Liver (tissue), 9 donors: Measurements from ENCODE around the gene DGKD. TPM values are rescaled to one million over a fixed set of nuclear protein-coding genes. Genes with fewer than 3 reads are reported as not detected.

Source experiments
- DNase-seq: peaks from one replicate; pipeline ENCODE4 v3.0.0-alpha.2; 2017; ENCODE audit warnings: low spot score
- H3K27ac ChIP-seq, 2 donors: one replicate each; pipeline ENCODE4 v1.7.0; 2013; ENCODE audit warnings: inconsistent platforms in 2 of 2, low read length in 2 of 2, control low read depth in 1 of 2, low read depth in 1 of 2, mild to moderate bottlenecking in 1 of 2
- H3K27me3 ChIP-seq, 4 donors: one replicate each; pipeline versions ENCODE4 v1.6.1 to v1.7.0; 2013; ENCODE audit warnings: low read length in 3 of 4, inconsistent platforms in 1 of 4, mild to moderate bottlenecking in 1 of 4, moderate library complexity in 1 of 4; ENCODE audit not compliant: control insufficient read depth in 4 of 4, insufficient read depth in 4 of 4
- H3K36me3 ChIP-seq, 4 donors: one replicate each; pipeline versions ENCODE4 v1.6.1 to v1.7.0; 2013; ENCODE audit warnings: low read length in 3 of 4, mild to moderate bottlenecking in 3 of 4, low read depth in 1 of 4, moderate library complexity in 1 of 4; ENCODE audit not compliant: control insufficient read depth in 4 of 4, insufficient read depth in 3 of 4
- H3K4me1 ChIP-seq, 4 donors: one replicate each; pipeline versions ENCODE4 v1.6.1 to v1.7.0; 2013; ENCODE audit warnings: low read length in 3 of 4, mild to moderate bottlenecking in 3 of 4, moderate library complexity in 1 of 4; ENCODE audit not compliant: control insufficient read depth in 4 of 4, insufficient read depth in 4 of 4
- H3K4me3 ChIP-seq, 3 donors: one replicate each; pipeline versions ENCODE4 v1.6.1 to v1.7.0; 2013; ENCODE audit warnings: low read length in 3 of 3, control low read depth in 1 of 3, low read depth in 1 of 3, mild to moderate bottlenecking in 1 of 3
- H3K9ac ChIP-seq, 2 donors: one replicate each; pipeline ENCODE4 v1.7.0; 2013; ENCODE audit warnings: low read length in 2 of 2, mild to moderate bottlenecking in 2 of 2, moderate library complexity in 2 of 2, control low read depth in 1 of 2, low read depth in 1 of 2
- H3K9me3 ChIP-seq, 4 donors: one replicate each; pipeline versions ENCODE4 v1.6.1 to v1.7.0; 2013; ENCODE audit warnings: low read length in 3 of 4; ENCODE audit not compliant: control insufficient read depth in 4 of 4
- EGR1 ChIP-seq, 2 donors: IDR thresholded peaks; 2 replicates each; pipeline ENCODE4 v1.6.1; 2016 to 2018; ENCODE audit warnings: antibody characterized with exemption in 2 of 2, low read depth in 2 of 2
- FOXA1 ChIP-seq: IDR thresholded peaks from 2 replicates; pipeline ENCODE4 v1.6.1; 2016; ENCODE audit warnings: antibody characterized with exemption
- FOXA2 ChIP-seq: IDR thresholded peaks from 2 replicates; pipeline ENCODE4 v1.6.1; 2016; ENCODE audit warnings: antibody characterized with exemption
- GABPA ChIP-seq, 2 donors: IDR thresholded peaks in 1 of 2; conservative IDR thresholded peaks in 1 of 2; 2 replicates each; pipeline ENCODE4 v1.6.1; 2016; ENCODE audit warnings: antibody characterized with exemption in 2 of 2, mild to moderate bottlenecking in 1 of 2, moderate library complexity in 1 of 2
- HNF4A ChIP-seq, 2 donors: conservative IDR thresholded peaks; 2 replicates each; pipeline ENCODE4 v1.6.1; 2016; ENCODE audit warnings: antibody characterized with exemption in 2 of 2, mild to moderate bottlenecking in 2 of 2
- HNF4G ChIP-seq: IDR thresholded peaks from 2 replicates; pipeline ENCODE4 v1.6.1; 2016; ENCODE audit warnings: antibody characterized with exemption
- JUND ChIP-seq, 2 donors: IDR thresholded peaks; 2 replicates each; pipeline ENCODE4 v1.6.1; 2016; ENCODE audit warnings: antibody characterized with exemption in 2 of 2
- NR2F2 ChIP-seq: IDR thresholded peaks from 2 replicates; pipeline ENCODE4 v1.6.1; 2016; ENCODE audit warnings: antibody characterized with exemption
- RAD21 ChIP-seq, 2 donors: IDR thresholded peaks; 2 replicates each; pipeline ENCODE4 v1.6.1; 2016; ENCODE audit warnings: antibody characterized with exemption in 2 of 2, mild to moderate bottlenecking in 2 of 2
- RXRA ChIP-seq, 2 donors: IDR thresholded peaks; 2 replicates each; pipeline ENCODE4 v1.6.1; 2017 to 2018; ENCODE audit warnings: antibody characterized with exemption in 2 of 2, mild to moderate bottlenecking in 1 of 2
- SP1 ChIP-seq: IDR thresholded peaks from 2 replicates; pipeline ENCODE4 v1.6.1; 2018; ENCODE audit warnings: antibody characterized with exemption, mild to moderate bottlenecking
- TAF1 ChIP-seq: conservative IDR thresholded peaks from 2 replicates; pipeline ENCODE4 v1.6.1; 2016; ENCODE audit warnings: antibody characterized with exemption, mild to moderate bottlenecking
- YY1 ChIP-seq: IDR thresholded peaks from 2 replicates; pipeline ENCODE4 v1.6.1; 2016; ENCODE audit warnings: antibody characterized with exemption, mild to moderate bottlenecking
- WGBS: extraction: QIAGEN DNeasy Blood & Tissue Kit; methylation state at CpG from one replicate; pipeline ENCODE4 v1.1.7; 2013; 5-methylcytosine and 5-hydroxymethylcytosine counted together
- polyA plus RNA-seq, 2 donors: library from polyadenylated mRNA; stranded (reverse) in 1 of 2; unstranded in 1 of 2; fragments of 200-250 nt in 1 of 2; fragments of >200 nt in 1 of 2; fragmentation: Nextera tagmentation in 1 of 2; extraction: Ambion mirVana in 1 of 2; gene quantifications; one replicate each; pipeline versions ENCODE4 v1.2.1 to v1.2.3, GENCODE V29; 2013 to 2015
- total RNA-seq, 2 donors: library from RNA; depleted of rRNA; stranded (reverse); fragments of >200 nt; gene quantifications; one replicate each; pipeline ENCODE4 v1.2.3, GENCODE V29; 2014
- TF ChIP-seq, protein P1 (sequence below): IDR thresholded peaks from 2 replicates; pipeline ENCODE4 v1.6.1; 2016; ENCODE audit warnings: antibody characterized with exemption, mild to moderate bottlenecking
- TF ChIP-seq, protein P2 (sequence below): IDR thresholded peaks from 2 replicates; pipeline ENCODE4 v1.6.1; 2016; ENCODE audit warnings: antibody characterized with exemption
- TF ChIP-seq, protein P3 (sequence below): IDR thresholded peaks from 2 replicates; pipeline ENCODE4 v1.6.1; 2016; ENCODE audit warnings: antibody characterized with exemption
- TF ChIP-seq, protein P4 (sequence below): IDR thresholded peaks from 2 replicates; pipeline ENCODE4 v1.6.1; 2016; ENCODE audit warnings: antibody characterized with exemption
- TF ChIP-seq, protein P5 (sequence below): fragments of 150-350 bp; IDR thresholded peaks from 2 replicates; pipeline ENCODE4 v1.5.1; 2017; ENCODE audit warnings: improper control_type of control experiment, low read depth, low read length; ENCODE audit not compliant: missing input control
- donor health status: healthy.
- donor health status: healthy.
- donor health status: healthy.
- donor health status: healthy.
- donor health status: healthy.

DGKD gene
- total and polyA plus RNA-seq, 4 donors: 4.8 to 16.4 (median 8.2) TPM

DNA sequence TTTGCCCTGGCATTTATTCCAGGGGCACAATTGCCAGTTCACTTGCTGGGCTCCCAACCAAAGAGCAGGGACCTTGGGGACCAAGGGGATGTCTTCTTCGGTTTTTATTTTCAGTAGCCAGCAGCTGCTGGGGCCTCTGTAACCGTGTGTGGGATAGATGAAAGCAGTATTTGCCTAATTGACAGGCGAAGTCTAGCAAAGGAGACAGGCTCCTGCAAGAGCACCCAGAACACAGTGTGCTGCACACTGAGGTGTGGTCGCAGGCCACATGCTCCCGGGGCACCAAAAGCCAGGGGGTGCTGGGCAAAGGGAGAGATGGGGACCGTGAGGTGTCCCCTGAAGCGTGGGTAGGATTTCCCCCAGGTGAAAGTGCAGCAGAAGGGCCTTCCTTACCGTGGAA lies 41.4 kb upstream of the DGKD start:
- Histone ChIP-seq H3K4me3 (no peak overlapping the region), H3K27ac (no peak overlapping the region), H3K36me3 (no peaks in the 10 kb centered on the region), H3K9ac (no peak overlapping the region), H3K4me1 (no peaks in the 10 kb centered on the region), H3K9me3 (no peaks in the 10 kb centered on the region), H3K27me3 (no peaks in the 10 kb centered on the region)
- no peak for DNase-seq
- TF ChIP-seq FOXA1: no peak
- TF ChIP-seq EGR1 (IDR thresholded peaks at IDR 0.05; ENCODE audit: low read depth in 2 of 2): no peak
- TF ChIP-seq SP1: no peak
- no peak for TF ChIP-seq YY1
- TF ChIP-seq, protein P1, sequence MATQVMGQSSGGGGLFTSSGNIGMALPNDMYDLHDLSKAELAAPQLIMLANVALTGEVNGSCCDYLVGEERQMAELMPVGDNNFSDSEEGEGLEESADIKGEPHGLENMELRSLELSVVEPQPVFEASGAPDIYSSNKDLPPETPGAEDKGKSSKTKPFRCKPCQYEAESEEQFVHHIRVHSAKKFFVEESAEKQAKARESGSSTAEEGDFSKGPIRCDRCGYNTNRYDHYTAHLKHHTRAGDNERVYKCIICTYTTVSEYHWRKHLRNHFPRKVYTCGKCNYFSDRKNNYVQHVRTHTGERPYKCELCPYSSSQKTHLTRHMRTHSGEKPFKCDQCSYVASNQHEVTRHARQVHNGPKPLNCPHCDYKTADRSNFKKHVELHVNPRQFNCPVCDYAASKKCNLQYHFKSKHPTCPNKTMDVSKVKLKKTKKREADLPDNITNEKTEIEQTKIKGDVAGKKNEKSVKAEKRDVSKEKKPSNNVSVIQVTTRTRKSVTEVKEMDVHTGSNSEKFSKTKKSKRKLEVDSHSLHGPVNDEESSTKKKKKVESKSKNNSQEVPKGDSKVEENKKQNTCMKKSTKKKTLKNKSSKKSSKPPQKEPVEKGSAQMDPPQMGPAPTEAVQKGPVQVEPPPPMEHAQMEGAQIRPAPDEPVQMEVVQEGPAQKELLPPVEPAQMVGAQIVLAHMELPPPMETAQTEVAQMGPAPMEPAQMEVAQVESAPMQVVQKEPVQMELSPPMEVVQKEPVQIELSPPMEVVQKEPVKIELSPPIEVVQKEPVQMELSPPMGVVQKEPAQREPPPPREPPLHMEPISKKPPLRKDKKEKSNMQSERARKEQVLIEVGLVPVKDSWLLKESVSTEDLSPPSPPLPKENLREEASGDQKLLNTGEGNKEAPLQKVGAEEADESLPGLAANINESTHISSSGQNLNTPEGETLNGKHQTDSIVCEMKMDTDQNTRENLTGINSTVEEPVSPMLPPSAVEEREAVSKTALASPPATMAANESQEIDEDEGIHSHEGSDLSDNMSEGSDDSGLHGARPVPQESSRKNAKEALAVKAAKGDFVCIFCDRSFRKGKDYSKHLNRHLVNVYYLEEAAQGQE: no peak
- TF ChIP-seq, protein P2, sequence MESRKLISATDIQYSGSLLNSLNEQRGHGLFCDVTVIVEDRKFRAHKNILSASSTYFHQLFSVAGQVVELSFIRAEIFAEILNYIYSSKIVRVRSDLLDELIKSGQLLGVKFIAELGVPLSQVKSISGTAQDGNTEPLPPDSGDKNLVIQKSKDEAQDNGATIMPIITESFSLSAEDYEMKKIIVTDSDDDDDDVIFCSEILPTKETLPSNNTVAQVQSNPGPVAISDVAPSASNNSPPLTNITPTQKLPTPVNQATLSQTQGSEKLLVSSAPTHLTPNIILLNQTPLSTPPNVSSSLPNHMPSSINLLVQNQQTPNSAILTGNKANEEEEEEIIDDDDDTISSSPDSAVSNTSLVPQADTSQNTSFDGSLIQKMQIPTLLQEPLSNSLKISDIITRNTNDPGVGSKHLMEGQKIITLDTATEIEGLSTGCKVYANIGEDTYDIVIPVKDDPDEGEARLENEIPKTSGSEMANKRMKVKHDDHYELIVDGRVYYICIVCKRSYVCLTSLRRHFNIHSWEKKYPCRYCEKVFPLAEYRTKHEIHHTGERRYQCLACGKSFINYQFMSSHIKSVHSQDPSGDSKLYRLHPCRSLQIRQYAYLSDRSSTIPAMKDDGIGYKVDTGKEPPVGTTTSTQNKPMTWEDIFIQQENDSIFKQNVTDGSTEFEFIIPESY: no peak
- no peak for TF ChIP-seq NR2F2
- TF ChIP-seq, protein P3, sequence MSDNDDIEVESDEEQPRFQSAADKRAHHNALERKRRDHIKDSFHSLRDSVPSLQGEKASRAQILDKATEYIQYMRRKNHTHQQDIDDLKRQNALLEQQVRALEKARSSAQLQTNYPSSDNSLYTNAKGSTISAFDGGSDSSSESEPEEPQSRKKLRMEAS: no peak
- TF ChIP-seq RXRA (IDR thresholded peaks at IDR 0.05): no peak
- no peak for TF ChIP-seq FOXA2
- TF ChIP-seq HNF4G: no peak
- TF ChIP-seq JUND (IDR thresholded peaks at IDR 0.05): no peak
- no peak for TF ChIP-seq RAD21 (IDR thresholded peaks at IDR 0.05)
- no peak for TF ChIP-seq TAF1
- TF ChIP-seq GABPA (IDR thresholded peaks at IDR 0.05 in 1 of 2, conservative IDR thresholded peaks at IDR 0.05 in 1 of 2): no peak
- TF ChIP-seq, protein P4, sequence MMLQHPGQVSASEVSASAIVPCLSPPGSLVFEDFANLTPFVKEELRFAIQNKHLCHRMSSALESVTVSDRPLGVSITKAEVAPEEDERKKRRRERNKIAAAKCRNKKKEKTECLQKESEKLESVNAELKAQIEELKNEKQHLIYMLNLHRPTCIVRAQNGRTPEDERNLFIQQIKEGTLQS: no peak
- WGBS: 88% methylated on average over 8 of the region's 8 CpGs

DNA sequence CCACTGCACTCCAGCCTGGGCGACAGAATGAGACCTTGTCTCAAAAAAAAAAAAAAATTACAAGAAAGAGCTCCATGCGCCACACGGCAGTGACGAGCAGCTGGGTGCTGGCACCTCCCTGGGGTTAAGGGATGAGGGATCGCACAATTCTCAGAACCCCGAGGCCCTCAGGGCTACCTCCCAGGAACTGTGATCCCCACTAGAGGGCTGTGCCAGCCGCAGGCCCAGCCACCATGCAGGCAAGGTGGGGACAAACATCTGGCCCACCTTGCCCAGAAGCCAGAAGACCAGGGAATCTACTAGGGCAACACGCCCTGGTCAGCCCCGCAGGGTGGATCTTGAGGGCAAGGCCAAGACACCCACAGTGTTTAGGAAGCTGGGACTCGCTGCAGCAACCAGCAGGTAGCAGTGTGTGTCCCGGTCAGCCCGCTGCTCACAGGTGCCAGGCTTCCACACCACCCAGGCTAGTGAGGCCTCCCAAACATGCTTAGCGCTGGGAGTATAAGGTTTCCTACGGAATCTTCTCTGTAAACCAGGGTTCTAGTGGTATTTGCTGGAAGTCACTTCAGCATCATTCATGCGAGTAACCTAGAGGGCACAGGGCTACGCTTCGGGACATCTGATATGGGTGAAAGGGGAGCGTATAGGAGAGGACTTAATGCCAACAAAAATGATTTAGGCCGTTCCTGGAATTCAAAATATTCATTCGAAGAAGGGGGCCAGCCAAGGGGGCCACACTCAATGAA lies 39.9 kb upstream of the DGKD start:
- no peak for DNase-seq
- H3K4me1 ChIP-seq: no peaks in the 10 kb centered on the region
- no peak overlapping the region for H3K9ac ChIP-seq
- H3K27me3 ChIP-seq: no peaks in the 10 kb centered on the region
- 96% methylated on average over 20 of the region's 20 CpGs for WGBS
- H3K9me3 ChIP-seq: no peaks in the 10 kb centered on the region
- H3K36me3 ChIP-seq: no peaks in the 10 kb centered on the region
- H3K27ac ChIP-seq: no peak overlapping the region
- H3K4me3 ChIP-seq: no peak overlapping the region
- TF ChIP-seq FOXA1 (no peak), GABPA (IDR thresholded peaks at IDR 0.05 in 1 of 2, conservative IDR thresholded peaks at IDR 0.05 in 1 of 2) (no peak), RAD21 (IDR thresholded peaks at IDR 0.05) (no peak), SP1 (no peak), YY1 (no peak), JUND (IDR thresholded peaks at IDR 0.05) (no peak), RXRA (IDR thresholded peaks at IDR 0.05) (no peak), HNF4G (no peak), FOXA2 (no peak), NR2F2 (no peak), HNF4A (conservative IDR thresholded peaks at IDR 0.05) (no peak)
- TF ChIP-seq, protein P3: no peak
- TF ChIP-seq, protein P5, sequence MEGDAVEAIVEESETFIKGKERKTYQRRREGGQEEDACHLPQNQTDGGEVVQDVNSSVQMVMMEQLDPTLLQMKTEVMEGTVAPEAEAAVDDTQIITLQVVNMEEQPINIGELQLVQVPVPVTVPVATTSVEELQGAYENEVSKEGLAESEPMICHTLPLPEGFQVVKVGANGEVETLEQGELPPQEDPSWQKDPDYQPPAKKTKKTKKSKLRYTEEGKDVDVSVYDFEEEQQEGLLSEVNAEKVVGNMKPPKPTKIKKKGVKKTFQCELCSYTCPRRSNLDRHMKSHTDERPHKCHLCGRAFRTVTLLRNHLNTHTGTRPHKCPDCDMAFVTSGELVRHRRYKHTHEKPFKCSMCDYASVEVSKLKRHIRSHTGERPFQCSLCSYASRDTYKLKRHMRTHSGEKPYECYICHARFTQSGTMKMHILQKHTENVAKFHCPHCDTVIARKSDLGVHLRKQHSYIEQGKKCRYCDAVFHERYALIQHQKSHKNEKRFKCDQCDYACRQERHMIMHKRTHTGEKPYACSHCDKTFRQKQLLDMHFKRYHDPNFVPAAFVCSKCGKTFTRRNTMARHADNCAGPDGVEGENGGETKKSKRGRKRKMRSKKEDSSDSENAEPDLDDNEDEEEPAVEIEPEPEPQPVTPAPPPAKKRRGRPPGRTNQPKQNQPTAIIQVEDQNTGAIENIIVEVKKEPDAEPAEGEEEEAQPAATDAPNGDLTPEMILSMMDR: no peak
- TF ChIP-seq, protein P2: no peak
